HEK293 (cell line): ENCODE data around the gene SENP2.

ENCODE experiments used
- ATF2 ChIP-seq: fragments of 450-650 bp; formaldehyde crosslinking; IDR thresholded peaks from 2 replicates; pipeline ENCODE4 v1.5.1; 2016; ENCODE audit warnings: missing biosample characterization, missing genetic modification characterization, low read depth
- ELK4 ChIP-seq: IDR thresholded peaks from 2 replicates; pipeline ENCODE4 v1.6.1; 2011; ENCODE audit warnings: mild to moderate bottlenecking, low read depth, low read length, borderline replicate concordance
- GLI2 ChIP-seq: fragments of 450-650 bp; formaldehyde crosslinking; IDR thresholded peaks from 2 replicates; pipeline ENCODE4; 2017; ENCODE audit warnings: missing biosample characterization, missing genetic modification characterization, low read depth, borderline replicate concordance
- HOXA7 ChIP-seq: sonication (generic); formaldehyde crosslinking; IDR thresholded peaks from 2 replicates; pipeline ENCODE4 v1.8.1; 2022; ENCODE audit warnings: missing genetic modification reagents, borderline replicate concordance
- IKZF3 ChIP-seq: fragments of 450-650 bp; IDR thresholded peaks from 2 replicates; pipeline ENCODE4 v1.5.0; 2018; ENCODE audit warnings: missing biosample characterization, mild to moderate bottlenecking, missing genetic modification characterization, moderate library complexity
- KLF1 ChIP-seq: fragments of 450-650 bp; formaldehyde crosslinking; IDR thresholded peaks from 2 replicates; pipeline ENCODE4 v1.5.1; 2016; ENCODE audit warnings: missing biosample characterization, missing genetic modification characterization
- KLF9 ChIP-seq: fragments of 450-650 bp; formaldehyde crosslinking; IDR thresholded peaks from 2 replicates; pipeline ENCODE4 v1.5.1; 2016; ENCODE audit warnings: missing biosample characterization, missing genetic modification characterization, low read depth
- ZBTB7A ChIP-seq: fragments of 450-650 bp; formaldehyde crosslinking; IDR thresholded peaks from 2 replicates; pipeline ENCODE4 v1.5.1; 2016; ENCODE audit warnings: low read depth, missing biosample characterization, missing genetic modification characterization
- ZFP41 ChIP-seq: fragments of 450-650 bp; formaldehyde crosslinking; IDR thresholded peaks from 2 replicates; pipeline ENCODE4 v1.5.1; 2016; ENCODE audit warnings: missing biosample characterization, missing genetic modification characterization, borderline replicate concordance
- ZNF121 ChIP-seq: fragments of 450-650 bp; formaldehyde crosslinking; IDR thresholded peaks from 2 replicates; pipeline ENCODE4 v1.5.1; 2016; ENCODE audit warnings: missing biosample characterization, missing genetic modification characterization
- ZNF157 ChIP-seq: fragments of 450-650 bp; formaldehyde crosslinking; IDR thresholded peaks from 2 replicates; pipeline ENCODE4 v1.5.1; 2016; ENCODE audit warnings: missing biosample characterization, missing genetic modification characterization
- ZNF23 ChIP-seq: fragments of 450-650 bp; formaldehyde crosslinking; IDR thresholded peaks from 2 replicates; pipeline ENCODE4 v1.5.1; 2016; ENCODE audit warnings: missing biosample characterization, missing genetic modification characterization, borderline replicate concordance
- ZNF366 ChIP-seq: fragments of 450-650 bp; formaldehyde crosslinking; conservative IDR thresholded peaks from 2 replicates; pipeline ENCODE4 v1.5.1; 2016; ENCODE audit warnings: missing biosample characterization, missing genetic modification characterization
- ZNF394 ChIP-seq: fragments of 450-650 bp; formaldehyde crosslinking; IDR thresholded peaks from 2 replicates; pipeline ENCODE4 v1.5.1; 2016; ENCODE audit warnings: missing biosample characterization, missing genetic modification characterization, mild to moderate bottlenecking, moderate library complexity, borderline replicate concordance
- ZNF423 ChIP-seq: fragments of 450-650 bp; formaldehyde crosslinking; IDR thresholded peaks from 2 replicates; pipeline ENCODE4 v1.5.1; 2016; ENCODE audit warnings: missing biosample characterization, missing genetic modification characterization
- ZNF623 ChIP-seq: fragments of 450-650 bp; formaldehyde crosslinking; IDR thresholded peaks from 2 replicates; pipeline ENCODE4 v1.5.1; 2016; ENCODE audit warnings: missing biosample characterization, missing genetic modification characterization
- ZNF629 ChIP-seq: fragments of 450-650 bp; formaldehyde crosslinking; IDR thresholded peaks from 2 replicates; pipeline ENCODE4 v1.5.1; 2017; ENCODE audit warnings: missing biosample characterization, missing genetic modification characterization
- ZNF670 ChIP-seq: fragments of 450-650 bp; formaldehyde crosslinking; IDR thresholded peaks from 2 replicates; pipeline ENCODE4 v1.5.1; 2016; ENCODE audit warnings: missing biosample characterization, missing genetic modification characterization, low read depth
- ZNF707 ChIP-seq: fragments of 450-650 bp; formaldehyde crosslinking; IDR thresholded peaks from 2 replicates; pipeline ENCODE4 v1.5.1; 2016; ENCODE audit warnings: missing biosample characterization, missing genetic modification characterization
- ZNF776 ChIP-seq: fragments of 450-650 bp; formaldehyde crosslinking; IDR thresholded peaks from 2 replicates; pipeline ENCODE4 v1.5.0; 2017; ENCODE audit warnings: missing biosample characterization, missing genetic modification characterization, borderline replicate concordance
- ZNF777 ChIP-seq: fragments of 450-650 bp; formaldehyde crosslinking; IDR thresholded peaks from 2 replicates; pipeline ENCODE4 v1.5.1; 2017; ENCODE audit warnings: missing biosample characterization, missing genetic modification characterization, borderline replicate concordance
- ZSCAN16 ChIP-seq: fragments of 450-650 bp; formaldehyde crosslinking; IDR thresholded peaks from 2 replicates; pipeline ENCODE4 v1.5.1; 2016; ENCODE audit warnings: missing biosample characterization, missing genetic modification characterization
- TF ChIP-seq, protein P1 (sequence below): fragments of 450-650 bp; formaldehyde crosslinking; IDR thresholded peaks from 2 replicates; pipeline ENCODE4 v1.5.1; 2016; ENCODE audit warnings: missing biosample characterization, missing genetic modification characterization
- TF ChIP-seq, protein P2 (sequence below): fragments of 450-650 bp; formaldehyde crosslinking; IDR thresholded peaks from 2 replicates; pipeline ENCODE4 v1.5.1; 2016; ENCODE audit warnings: missing biosample characterization, missing genetic modification characterization
- TF ChIP-seq, protein P3 (sequence below): fragments of 450-650 bp; formaldehyde crosslinking; IDR thresholded peaks from 2 replicates; pipeline ENCODE4 v1.5.1; 2016; ENCODE audit warnings: missing biosample characterization, missing genetic modification characterization
- TF ChIP-seq, protein P4 (sequence below): fragments of 450-650 bp; formaldehyde crosslinking; optimal IDR thresholded peaks from 2 replicates; pipeline ENCODE3; 2016; ENCODE audit warnings: missing biosample characterization, mild to moderate bottlenecking, missing genetic modification characterization
- TF ChIP-seq, protein P5 (sequence below): sonication (generic); formaldehyde crosslinking; IDR thresholded peaks from 2 replicates; pipeline ENCODE4 v1.8.1; 2022; ENCODE audit warnings: mild to moderate bottlenecking, moderate library complexity, missing genetic modification reagents

The SENP2 gene

DNA sequence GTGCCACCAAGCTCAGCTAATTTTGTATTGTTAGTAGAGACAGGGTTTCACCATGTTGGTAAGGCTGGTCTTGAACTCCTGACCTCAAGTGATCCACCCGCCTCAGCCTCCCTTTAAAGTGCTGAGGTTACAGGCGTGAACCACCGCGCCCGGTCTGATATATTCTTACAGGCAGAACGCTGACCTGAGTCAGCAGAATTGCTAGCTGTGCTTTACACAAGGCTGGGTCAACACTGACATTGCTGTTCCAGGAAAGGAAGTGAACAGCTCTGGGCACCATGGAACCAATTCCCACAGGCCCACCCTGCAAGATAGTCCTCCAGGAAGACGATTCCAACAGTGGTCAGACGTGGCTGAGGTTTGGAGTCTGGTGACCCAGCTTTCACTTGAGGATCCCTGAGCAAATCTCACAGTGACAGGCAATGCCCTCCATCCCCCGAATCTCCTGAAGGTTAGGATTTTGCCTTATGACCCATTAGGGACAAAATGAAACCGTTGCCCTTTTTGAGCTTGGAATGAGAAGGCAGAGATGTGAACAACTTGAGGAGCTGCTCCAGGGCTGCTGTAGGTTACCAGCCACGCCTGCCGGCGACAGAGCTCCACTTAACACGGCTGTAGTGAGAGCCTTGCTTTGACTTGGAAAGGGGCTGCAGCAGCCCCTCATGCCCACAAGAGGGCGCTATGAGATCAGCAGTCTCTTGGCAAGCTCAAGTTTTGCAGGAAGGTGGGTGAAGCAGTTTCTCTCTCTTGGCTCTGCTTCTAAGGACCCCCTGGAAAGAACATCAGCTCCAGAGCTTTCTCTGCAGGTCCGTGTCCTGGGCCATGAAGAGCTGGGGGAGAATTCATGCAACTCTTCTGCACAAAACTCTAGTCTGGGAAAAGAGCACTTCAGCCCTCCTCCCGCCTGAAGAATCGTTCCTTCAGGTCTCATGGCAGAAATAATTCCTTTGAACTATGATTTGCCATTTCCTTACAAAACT lies 74.1 kb downstream of the SENP2 start (continued):
- TF ChIP-seq ZSCAN16 (no peak), ZNF707 (tag by site-specific recombination) (no peak), ATF2 (no peak), ZNF121 (tag by site-specific recombination) (no peak), ZNF157 (no peak), ZNF629 (tag by site-specific recombination) (no peak), ZNF670 (no peak), ZNF623 (tag by site-specific recombination) (no peak), ZNF777 (tag by site-specific recombination) (no peak), KLF9 (no peak), KLF1 (tag by site-specific recombination) (no peak), HOXA7 (CRISPR knock-in tag) (no peak), GLI2 (no peak), ZNF423 (no peak), ZNF776 (tag by site-specific recombination) (no peak), ELK4 (no peak), ZFP41 (tag by site-specific recombination) (no peak), ZNF366 (0 out of 2 replicates have a peak, but pooled peaks have one; percentile 38), ZBTB7A (tag by site-specific recombination) (no peak), IKZF3 (peak; percentile 13; the same call in 1 of the 2 replicates), ZNF394 (no peak), ZNF23 (tag by site-specific recombination) (no peak)
- TF ChIP-seq, protein P1, sequence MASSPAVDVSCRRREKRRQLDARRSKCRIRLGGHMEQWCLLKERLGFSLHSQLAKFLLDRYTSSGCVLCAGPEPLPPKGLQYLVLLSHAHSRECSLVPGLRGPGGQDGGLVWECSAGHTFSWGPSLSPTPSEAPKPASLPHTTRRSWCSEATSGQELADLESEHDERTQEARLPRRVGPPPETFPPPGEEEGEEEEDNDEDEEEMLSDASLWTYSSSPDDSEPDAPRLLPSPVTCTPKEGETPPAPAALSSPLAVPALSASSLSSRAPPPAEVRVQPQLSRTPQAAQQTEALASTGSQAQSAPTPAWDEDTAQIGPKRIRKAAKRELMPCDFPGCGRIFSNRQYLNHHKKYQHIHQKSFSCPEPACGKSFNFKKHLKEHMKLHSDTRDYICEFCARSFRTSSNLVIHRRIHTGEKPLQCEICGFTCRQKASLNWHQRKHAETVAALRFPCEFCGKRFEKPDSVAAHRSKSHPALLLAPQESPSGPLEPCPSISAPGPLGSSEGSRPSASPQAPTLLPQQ (tag by site-specific recombination), result no peak
- TF ChIP-seq, protein P2, sequence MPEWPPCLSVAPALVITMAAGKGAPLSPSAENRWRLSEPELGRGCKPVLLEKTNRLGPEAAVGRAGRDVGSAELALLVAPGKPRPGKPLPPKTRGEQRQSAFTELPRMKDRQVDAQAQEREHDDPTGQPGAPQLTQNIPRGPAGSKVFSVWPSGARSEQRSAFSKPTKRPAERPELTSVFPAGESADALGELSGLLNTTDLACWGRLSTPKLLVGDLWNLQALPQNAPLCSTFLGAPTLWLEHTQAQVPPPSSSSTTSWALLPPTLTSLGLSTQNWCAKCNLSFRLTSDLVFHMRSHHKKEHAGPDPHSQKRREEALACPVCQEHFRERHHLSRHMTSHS (tag by site-specific recombination), result no peak
- TF ChIP-seq, protein P3, sequence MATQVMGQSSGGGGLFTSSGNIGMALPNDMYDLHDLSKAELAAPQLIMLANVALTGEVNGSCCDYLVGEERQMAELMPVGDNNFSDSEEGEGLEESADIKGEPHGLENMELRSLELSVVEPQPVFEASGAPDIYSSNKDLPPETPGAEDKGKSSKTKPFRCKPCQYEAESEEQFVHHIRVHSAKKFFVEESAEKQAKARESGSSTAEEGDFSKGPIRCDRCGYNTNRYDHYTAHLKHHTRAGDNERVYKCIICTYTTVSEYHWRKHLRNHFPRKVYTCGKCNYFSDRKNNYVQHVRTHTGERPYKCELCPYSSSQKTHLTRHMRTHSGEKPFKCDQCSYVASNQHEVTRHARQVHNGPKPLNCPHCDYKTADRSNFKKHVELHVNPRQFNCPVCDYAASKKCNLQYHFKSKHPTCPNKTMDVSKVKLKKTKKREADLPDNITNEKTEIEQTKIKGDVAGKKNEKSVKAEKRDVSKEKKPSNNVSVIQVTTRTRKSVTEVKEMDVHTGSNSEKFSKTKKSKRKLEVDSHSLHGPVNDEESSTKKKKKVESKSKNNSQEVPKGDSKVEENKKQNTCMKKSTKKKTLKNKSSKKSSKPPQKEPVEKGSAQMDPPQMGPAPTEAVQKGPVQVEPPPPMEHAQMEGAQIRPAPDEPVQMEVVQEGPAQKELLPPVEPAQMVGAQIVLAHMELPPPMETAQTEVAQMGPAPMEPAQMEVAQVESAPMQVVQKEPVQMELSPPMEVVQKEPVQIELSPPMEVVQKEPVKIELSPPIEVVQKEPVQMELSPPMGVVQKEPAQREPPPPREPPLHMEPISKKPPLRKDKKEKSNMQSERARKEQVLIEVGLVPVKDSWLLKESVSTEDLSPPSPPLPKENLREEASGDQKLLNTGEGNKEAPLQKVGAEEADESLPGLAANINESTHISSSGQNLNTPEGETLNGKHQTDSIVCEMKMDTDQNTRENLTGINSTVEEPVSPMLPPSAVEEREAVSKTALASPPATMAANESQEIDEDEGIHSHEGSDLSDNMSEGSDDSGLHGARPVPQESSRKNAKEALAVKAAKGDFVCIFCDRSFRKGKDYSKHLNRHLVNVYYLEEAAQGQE (tag by site-specific recombination), result no peak
- TF ChIP-seq, protein P4, sequence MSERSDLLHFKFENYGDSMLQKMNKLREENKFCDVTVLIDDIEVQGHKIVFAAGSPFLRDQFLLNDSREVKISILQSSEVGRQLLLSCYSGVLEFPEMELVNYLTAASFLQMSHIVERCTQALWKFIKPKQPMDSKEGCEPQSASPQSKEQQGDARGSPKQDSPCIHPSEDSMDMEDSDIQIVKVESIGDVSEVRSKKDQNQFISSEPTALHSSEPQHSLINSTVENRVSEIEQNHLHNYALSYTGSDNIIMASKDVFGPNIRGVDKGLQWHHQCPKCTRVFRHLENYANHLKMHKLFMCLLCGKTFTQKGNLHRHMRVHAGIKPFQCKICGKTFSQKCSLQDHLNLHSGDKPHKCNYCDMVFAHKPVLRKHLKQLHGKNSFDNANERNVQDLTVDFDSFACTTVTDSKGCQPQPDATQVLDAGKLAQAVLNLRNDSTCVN, result no peak
- TF ChIP-seq, protein P5, sequence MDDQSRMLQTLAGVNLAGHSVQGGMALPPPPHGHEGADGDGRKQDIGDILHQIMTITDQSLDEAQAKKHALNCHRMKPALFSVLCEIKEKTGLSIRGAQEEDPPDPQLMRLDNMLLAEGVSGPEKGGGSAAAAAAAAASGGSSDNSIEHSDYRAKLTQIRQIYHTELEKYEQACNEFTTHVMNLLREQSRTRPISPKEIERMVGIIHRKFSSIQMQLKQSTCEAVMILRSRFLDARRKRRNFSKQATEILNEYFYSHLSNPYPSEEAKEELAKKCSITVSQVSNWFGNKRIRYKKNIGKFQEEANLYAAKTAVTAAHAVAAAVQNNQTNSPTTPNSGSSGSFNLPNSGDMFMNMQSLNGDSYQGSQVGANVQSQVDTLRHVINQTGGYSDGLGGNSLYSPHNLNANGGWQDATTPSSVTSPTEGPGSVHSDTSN (CRISPR knock-in tag), result no peak
